Loucy (cell line): Measurements from ENCODE around the gene PCGF2.

Experiments
- H2AFZ ChIP-seq: fragments of 200-600 bp; sonication (generic); 2 replicates; pipeline ENCODE4 v1.6.0; 2016; ENCODE audit warnings: antibody characterized with exemption, mild to moderate bottlenecking, low read length, moderate library complexity
- H3F3A ChIP-seq: fragments of 200-600 bp; 2 replicates; pipeline ENCODE4 v1.6.0; 2016; ENCODE audit warnings: antibody characterized with exemption, low read depth, mild to moderate bottlenecking
- H3K27me3 ChIP-seq: fragments of 200-600 bp; sonication (generic); 2 replicates; pipeline ENCODE4 v1.6.1; 2014; ENCODE audit warnings: low read length, mild to moderate bottlenecking; ENCODE audit not compliant: insufficient read depth, poor library complexity, severe bottlenecking
- H3K36me3 ChIP-seq: fragments of 200-600 bp; sonication (generic); 2 replicates; pipeline ENCODE4 v1.6.1; 2016; ENCODE audit warnings: low read length; ENCODE audit not compliant: insufficient read depth
- H3K4me1 ChIP-seq: fragments of 200-600 bp; sonication (generic); 2 replicates; pipeline ENCODE4 v1.5.1; 2014; ENCODE audit warnings: low read length, mild to moderate bottlenecking; ENCODE audit not compliant: insufficient read depth, poor library complexity, severe bottlenecking
- H3K4me2 ChIP-seq: fragments of 200-600 bp; sonication (generic); 2 replicates; pipeline ENCODE4 v1.6.0; 2014; ENCODE audit warnings: antibody characterized with exemption, low read length, low read depth, mild to moderate bottlenecking; ENCODE audit not compliant: poor library complexity, severe bottlenecking
- H3K4me3 ChIP-seq: fragments of 200-600 bp; sonication (generic); 2 replicates; pipeline ENCODE4 v1.5.1; 2014; ENCODE audit warnings: low read length, mild to moderate bottlenecking, mixed read lengths; ENCODE audit not compliant: poor library complexity, severe bottlenecking
- H3K79me2 ChIP-seq: fragments of 200-600 bp; sonication (generic); 2 replicates; pipeline ENCODE4 v1.6.1; 2014; ENCODE audit warnings: low read length; ENCODE audit not compliant: insufficient read depth
- H3K9ac ChIP-seq: fragments of 200-600 bp; sonication (generic); 2 replicates; pipeline ENCODE4 v1.6.0; 2014; ENCODE audit warnings: mild to moderate bottlenecking, low read depth, low read length, moderate library complexity; ENCODE audit not compliant: poor library complexity, severe bottlenecking
- H3K9me2 ChIP-seq: fragments of 200-600 bp; sonication (generic); replicated peaks from 2 replicates; pipeline ENCODE4 v1.6.1; 2016; ENCODE audit warnings: low read depth, low read length, mixed read lengths
- H3K9me3 ChIP-seq: fragments of 200-600 bp; sonication (generic); 2 replicates; pipeline ENCODE4 v1.6.1; 2014; ENCODE audit warnings: mild to moderate bottlenecking, antibody characterized with exemption, low read length, low read depth; ENCODE audit not compliant: insufficient read depth
- H4K20me1 ChIP-seq: fragments of 200-600 bp; sonication (generic); 2 replicates; pipeline ENCODE4 v1.6.0; 2014; ENCODE audit warnings: antibody characterized with exemption, low read length, mild to moderate bottlenecking; ENCODE audit not compliant: insufficient read depth, poor library complexity, severe bottlenecking
- CTCF ChIP-seq: fragments of 200-600 bp; sonication (generic); conservative IDR thresholded peaks from 2 replicates; pipeline ENCODE4 v1.5.1; 2014; ENCODE audit warnings: mild to moderate bottlenecking, antibody characterized with exemption, low read length
- EZH2phosphoT487 ChIP-seq: fragments of 200-600 bp; IDR thresholded peaks from 2 replicates; pipeline ENCODE4 v1.6.1; 2018; ENCODE audit warnings: antibody characterized with exemption, mild to moderate bottlenecking, moderate library complexity, borderline replicate concordance

Gene PCGF2

GRCh38 chr17:38719943-38720641 is 28.0 kb downstream of the PCGF2 start:
- Histone ChIP-seq H3K27me3 (no peaks in the 10 kb centered on the region), H2AFZ (no peak overlapping the region), H3K9me2 (no peaks in the 10 kb centered on the region), H3K79me2 (no peaks in the 10 kb centered on the region), H3F3A (no peaks in the 10 kb centered on the region), H3K4me1 (no peaks in the 10 kb centered on the region), H4K20me1 (no peaks in the 10 kb centered on the region), H3K4me2 (no peak overlapping the region), H3K4me3 (no peak overlapping the region), H3K9ac (no peak overlapping the region), H3K9me3 (no peaks in the 10 kb centered on the region), H3K36me3 (peaks cover 13% of the 10 kb centered on the region; the same call in 1 of the 2 replicates)
- TF ChIP-seq EZH2phosphoT487 (no peak), CTCF (no peak)

DNA sequence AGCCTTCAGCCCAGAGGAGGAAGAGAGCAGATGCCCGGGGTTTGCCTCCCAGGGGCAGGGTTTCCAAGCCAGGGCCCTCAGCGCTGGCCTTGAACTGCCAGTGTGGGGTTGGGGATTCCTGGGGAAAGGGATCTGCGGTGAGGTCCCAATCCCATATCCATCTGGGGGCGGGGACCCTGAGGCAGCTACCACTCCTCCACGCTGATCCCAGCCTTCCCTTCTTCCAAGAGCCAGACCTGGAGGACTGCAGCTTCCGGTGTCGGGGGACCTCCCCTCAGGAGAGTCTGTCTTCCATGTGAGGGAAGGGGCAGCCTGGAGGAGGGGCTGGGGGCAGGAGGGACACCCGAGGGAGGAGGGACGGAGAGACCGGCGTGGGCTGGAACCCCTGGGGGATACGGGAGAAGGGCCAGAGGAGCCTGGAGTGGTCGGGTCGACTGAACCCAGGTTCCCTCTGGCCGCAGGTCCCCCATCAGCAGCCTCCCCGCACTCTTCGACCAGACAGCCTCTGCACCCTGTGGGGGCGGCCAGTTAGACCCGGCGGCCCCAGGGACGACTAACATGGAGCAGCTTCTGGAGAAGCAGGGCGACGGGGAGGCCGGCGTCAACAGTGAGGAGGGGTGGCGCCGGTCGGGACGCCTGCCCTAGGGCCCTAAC is 28.7 kb downstream of the PCGF2 start:
- no peaks in the 10 kb centered on the region for H3K27me3 ChIP-seq
- no peak overlapping the region for H3K4me3 ChIP-seq
- TF ChIP-seq EZH2phosphoT487 (no peak), CTCF (no peak)
- no peaks in the 10 kb centered on the region for H3K9me3 ChIP-seq
- no peak overlapping the region for H3K9ac ChIP-seq
- no peaks in the 10 kb centered on the region for H3K9me2 ChIP-seq
- peaks cover 13% of the 10 kb centered on the region; the same call in 1 of the 2 replicates for H3K36me3 ChIP-seq
- no peaks in the 10 kb centered on the region for H3F3A ChIP-seq
- H4K20me1 ChIP-seq: no peaks in the 10 kb centered on the region
- no peak overlapping the region for H3K4me2 ChIP-seq
- no peak overlapping the region for H2AFZ ChIP-seq
- H3K4me1 ChIP-seq: no peaks in the 10 kb centered on the region
- H3K79me2 ChIP-seq: no peaks in the 10 kb centered on the region

DNA sequence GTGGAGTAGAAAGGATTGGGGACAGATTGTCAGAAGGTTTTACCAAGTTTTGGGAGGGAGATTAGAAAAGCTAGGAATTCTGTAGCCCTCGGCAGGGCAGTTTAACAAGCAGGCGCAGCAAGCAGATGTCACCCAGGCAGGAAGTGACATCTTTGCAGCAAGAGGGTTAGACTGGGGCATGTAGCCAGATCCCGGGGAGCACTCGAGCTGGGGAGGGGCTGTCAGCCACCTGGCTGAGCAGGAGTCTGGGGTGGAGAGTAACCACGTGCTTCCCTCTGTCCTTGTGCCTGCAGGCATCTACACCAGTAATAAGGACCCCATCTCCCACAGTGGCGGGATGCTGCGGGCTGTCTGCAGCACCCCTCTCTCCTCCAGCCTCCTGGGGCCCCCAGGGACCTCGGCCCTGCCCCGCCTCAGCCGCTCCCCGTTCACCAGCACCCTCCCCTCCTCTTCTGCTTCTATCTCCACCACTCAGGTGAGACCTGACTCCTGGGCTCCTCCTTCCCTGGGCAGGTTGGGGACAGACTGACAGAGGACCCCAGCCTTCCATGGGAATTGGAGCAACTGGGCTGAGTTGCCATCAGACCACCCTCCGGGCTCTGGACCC is 30.9 kb downstream of the PCGF2 start:
- H3K36me3 ChIP-seq: peaks cover 34% of the 10 kb centered on the region; the same call in 1 of the 2 replicates
- H4K20me1 ChIP-seq: no peaks in the 10 kb centered on the region
- no peaks in the 10 kb centered on the region for H3F3A ChIP-seq
- TF ChIP-seq EZH2phosphoT487 (no peak), CTCF (no peak)
- H3K9ac ChIP-seq: no peak overlapping the region
- no peaks in the 10 kb centered on the region for H3K79me2 ChIP-seq
- no peaks in the 10 kb centered on the region for H3K9me3 ChIP-seq
- no peak overlapping the region for H3K4me3 ChIP-seq
- no peak overlapping the region for H2AFZ ChIP-seq
- H3K27me3 ChIP-seq: no peaks in the 10 kb centered on the region
- peaks cover 1% of the 10 kb centered on the region for H3K4me1 ChIP-seq
- no peak overlapping the region for H3K4me2 ChIP-seq
- H3K9me2 ChIP-seq: no peaks in the 10 kb centered on the region
